Activated CD4-positive, alpha-beta T cell treated with anti-CD3 and anti-CD28 coated beads for 1 hour (primary cell): ENCODE measurements around the gene PRAF2.

Source experiments
- DNase-seq: peaks from one replicate; pipeline ENCODE4 v3.0.0-alpha.2; 2020

The PRAF2 gene

DNA sequence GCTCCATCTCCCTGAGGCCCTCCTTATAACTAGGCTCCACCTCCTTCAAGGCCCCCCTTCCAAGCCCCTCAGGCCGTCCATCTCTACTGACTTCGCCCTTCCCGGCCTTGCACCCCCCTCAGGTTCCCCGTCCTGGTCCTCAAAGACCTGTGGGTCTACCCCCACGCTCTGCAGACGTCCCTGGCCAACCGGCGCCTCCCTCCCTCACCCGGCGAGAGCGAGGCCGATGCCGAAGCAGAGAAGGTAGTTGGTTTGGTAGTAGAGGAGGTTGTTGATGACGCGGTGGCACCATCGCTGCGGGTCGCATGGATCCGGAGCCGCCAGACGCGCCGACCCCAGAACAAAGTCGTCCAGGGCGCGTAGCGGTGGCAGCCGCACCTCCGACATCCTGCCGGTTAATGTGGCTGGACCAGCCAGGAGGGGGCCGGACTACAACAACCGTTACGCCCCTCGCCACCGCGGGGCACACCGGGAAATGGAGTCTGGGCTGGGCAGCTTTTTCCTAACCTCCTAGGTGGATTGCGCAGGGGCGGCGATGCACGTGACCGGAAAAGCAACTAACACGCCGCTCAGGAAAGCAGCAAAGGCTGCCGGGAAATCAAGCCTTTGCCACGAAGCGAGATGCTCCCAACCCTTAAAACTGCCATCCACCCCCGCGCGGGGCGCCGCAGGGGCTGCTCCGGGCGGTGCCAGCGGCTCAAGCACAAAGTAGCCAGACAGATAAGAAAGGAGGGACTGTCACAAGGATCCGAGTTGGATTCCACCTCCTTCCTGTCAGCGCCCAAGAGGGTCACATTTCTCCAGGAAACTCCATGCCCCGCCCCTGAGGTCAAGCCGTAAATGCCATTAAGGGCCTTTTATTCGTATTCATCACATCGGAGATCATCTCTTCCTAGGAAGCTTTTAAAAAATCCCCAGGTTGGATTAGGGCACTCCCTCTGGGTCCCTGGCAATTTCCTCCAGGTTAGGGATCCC lies at the start of gene PRAF2:
PRAF2 (minus strand) TSS at position 402 of the 975 bp plus-strand sequence; CDS start at position 387, 15 bp downstream.
- peak; percentile 85 for DNase-seq

GRCh38 chrX:49122499-49122898 lies 48.7 kb upstream of the PRAF2 start:
- DNase-seq, result no peak

GRCh38 chrX:49120091-49120490 lies 46.3 kb upstream of the PRAF2 start:
- DNase-seq, result no peak

- no peak for DNase-seq
Observed at GRCh38 chrX:49117581-49117980, 43.8 kb upstream of the PRAF2 start.

GRCh38 chrX:49116716-49117115 lies 42.9 kb upstream of the PRAF2 start:
- DNase-seq, result no peak

DNA sequence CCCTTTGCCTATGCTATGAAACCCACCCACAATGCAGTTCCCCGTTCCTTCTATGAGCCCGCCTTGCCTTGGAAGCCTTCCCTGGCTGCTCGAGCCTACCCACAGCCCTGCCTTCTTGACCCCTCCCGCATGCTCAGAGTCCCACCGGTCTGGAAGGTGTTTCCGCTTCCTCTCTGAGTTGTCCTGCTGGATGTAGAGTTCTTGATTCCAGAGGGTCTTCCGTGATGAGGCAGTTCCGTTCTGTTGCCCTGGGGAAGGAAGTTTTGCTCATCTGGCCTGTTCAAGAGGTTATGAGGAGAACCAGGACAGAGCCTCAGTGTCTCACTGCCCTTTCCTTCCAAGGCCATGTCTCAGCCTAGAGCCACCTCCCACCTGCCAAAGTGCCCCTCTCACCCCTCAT lies 42.3 kb upstream of the PRAF2 start:
- DNase-seq, result no peak

GRCh38 chrX:49111791-49112190 lies 38.0 kb upstream of the PRAF2 start:
- no peak for DNase-seq

DNA sequence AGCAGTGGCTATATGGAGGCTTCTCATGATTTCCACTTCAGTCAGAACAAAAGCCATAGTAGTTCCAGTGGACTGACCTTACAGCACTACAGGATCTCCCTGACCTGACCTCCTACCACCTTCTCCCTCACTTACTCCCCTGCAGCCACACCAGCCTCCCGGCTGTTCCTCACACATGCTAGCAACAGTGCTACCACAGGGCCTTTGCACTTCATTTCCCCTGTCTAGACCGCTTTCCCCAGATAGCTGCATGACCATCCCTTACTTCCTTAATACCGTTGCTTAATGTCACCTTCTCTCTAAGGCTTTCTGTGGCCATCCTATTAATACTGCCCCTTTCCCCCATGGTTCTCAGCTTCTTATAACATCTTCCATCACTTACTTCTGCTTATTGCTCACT lies 36.6 kb upstream of the PRAF2 start:
- no peak for DNase-seq

DNA sequence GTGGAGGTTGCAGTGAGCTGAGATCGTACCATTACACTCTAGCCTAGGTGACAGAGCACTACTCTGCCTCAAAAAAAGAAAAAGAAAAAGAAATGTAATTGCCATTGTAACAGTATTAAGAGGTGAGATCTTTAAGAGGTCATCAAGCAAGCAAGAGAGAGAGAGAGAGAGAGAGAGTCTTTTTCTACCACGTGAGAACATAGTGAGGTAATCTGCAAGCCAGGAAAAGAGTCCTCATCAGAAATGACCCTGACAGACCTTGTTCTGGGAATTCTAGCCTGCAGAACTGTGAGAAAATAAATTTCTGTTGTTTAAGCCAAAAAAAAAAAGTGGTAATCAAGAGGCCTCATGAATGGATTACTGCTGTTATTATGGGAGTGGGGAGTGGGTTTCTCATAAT lies 34.8 kb upstream of the PRAF2 start:
- DNase-seq, result no peak

DNA sequence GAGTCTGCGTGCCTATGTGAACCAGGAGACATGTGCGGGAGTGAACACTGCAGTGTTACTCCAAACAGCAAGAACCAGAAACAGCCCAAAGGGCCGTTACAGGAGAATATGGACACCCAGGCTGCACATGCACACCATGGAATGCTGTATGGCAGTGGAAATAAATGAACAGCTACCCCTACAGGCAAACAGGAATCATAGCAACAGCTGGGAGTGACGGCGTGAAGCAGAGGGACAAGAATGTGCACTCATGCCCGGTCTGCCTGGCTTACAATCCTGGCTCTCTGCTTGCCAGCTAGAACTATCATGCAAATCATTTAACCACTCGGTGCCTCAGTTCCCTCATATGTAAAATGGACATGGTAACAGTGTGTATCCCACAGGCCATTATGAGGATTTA lies 33.1 kb upstream of the PRAF2 start:
- DNase-seq, result no peak

DNA sequence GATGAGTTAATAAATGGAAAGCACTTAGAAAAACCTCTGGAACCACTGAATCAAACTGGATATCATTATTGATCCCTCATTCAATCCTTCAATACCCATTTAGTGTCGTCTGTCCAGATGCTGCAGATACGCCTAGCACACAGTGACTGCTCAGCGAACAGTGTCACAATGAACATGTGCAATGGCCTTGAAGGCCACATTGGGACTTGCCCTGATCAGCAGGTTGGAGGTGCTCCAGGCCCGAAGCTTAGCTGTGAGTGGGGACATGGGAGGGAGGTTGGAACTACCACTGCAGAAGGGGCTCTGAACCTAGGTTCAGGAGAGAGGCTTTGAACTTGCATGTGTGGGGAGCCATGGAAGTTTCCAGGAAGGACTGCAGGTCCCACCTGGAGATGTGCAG lies 32.5 kb upstream of the PRAF2 start:
- no peak for DNase-seq

DNA sequence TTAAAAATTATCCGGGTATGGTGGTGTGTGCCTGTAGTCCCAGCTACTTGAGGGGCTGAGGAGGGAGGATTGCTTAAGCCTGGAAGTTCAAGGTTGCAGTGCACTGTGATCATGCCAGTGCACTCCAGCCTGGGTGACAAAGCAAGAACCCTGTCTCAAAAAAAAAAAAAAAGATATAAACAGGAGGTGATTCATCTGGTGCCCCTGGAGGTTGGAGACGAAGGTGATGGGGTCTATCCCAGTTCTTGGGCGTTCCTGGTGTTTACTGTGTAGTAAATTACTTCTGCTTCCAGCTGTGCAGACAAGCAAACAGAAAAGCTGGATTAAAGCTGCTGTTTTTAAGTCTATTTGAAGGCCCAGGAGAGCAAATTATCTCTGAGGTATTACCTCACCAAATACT lies 29.8 kb upstream of the PRAF2 start:
- no peak for DNase-seq

GRCh38 chrX:49102190-49102589 lies 28.4 kb upstream of the PRAF2 start:
- DNase-seq, result no peak

GRCh38 chrX:49101629-49101984 lies 27.8 kb upstream of the PRAF2 start:
- DNase-seq, result no peak

DNA sequence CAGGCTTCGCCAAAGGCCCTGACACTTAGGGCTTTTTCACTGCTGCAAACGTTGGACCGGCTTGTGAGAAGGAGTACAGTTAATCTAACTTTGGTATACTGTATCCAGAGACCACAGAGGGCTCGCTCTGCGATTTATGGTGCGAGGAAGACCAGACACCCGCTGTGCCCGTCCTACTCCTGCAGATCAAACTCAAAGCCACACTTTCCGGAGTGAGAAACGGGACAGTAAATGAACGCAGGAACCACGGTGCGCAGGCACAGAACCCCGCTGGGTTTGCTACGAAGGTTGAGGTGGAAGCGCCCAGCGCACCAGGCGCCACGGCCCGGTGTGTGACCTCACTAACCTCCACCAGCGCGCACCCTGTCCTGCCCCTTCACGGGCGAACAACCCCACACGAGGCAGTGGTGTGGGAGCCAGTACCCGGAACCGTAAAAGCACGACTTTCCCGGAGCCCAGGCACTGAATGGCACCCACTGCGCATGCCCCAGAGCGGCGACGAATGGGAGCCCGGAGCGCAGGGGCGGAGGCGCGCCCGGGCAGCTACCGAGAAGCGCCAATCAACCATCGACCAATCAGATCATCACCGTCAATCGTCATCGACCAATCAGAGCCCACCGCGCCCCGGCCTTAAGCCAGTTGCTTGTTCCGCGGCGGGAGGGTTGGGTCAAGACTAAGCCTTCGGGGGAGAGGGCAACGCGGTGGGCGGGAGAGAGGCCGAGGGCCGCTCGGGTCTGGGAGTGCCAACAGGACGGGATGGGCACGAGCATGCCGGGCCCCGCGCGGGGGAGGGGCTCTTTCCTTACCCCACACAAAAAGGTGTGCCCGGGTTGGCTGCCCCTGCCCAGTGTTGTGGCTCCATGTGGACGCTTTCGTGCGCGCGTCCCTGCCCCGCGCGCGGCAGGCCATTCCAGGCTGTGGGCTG lies 27.2 kb upstream of the PRAF2 start:
- peak; percentile 78 for DNase-seq

DNA sequence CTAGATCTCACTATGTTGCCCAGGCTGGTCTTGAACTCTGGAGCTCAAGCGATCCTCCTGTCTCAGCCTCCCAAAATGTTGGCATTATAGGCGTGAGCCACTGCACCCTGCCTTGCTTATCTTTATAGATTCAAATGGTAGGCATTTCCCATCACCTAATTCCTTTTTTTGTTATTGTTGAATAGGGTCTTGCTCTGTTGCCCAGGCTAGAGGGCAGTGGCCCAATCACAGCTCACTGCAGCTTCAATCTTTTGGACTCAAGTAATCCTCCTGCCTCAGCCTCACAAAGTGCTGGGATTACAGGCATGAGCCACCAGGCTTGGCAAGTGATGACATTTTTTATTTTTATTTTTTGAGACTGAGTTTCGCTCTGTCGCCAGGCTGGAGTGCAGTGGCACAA lies 22.6 kb upstream of the PRAF2 start:
- DNase-seq, result no peak

DNA sequence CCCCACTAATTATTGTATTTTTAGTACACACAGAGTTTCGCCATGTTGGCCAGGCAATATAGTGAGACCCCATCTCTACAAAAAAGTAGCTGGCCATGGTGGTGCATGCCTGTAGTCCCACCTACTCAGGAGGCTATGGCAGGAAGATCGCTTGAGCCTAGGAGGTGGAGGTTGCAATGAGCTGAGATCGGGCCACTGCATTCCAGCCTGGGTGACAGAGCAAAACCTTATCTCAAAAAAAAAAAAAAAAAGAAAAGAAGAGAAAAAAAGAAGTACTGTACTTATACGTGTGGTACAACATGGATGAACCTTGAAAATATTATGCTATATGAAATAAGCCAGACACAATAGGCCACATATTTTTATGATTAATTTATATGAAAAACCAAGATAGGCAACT lies 15.8 kb upstream of the PRAF2 start:
- no peak for DNase-seq

DNA sequence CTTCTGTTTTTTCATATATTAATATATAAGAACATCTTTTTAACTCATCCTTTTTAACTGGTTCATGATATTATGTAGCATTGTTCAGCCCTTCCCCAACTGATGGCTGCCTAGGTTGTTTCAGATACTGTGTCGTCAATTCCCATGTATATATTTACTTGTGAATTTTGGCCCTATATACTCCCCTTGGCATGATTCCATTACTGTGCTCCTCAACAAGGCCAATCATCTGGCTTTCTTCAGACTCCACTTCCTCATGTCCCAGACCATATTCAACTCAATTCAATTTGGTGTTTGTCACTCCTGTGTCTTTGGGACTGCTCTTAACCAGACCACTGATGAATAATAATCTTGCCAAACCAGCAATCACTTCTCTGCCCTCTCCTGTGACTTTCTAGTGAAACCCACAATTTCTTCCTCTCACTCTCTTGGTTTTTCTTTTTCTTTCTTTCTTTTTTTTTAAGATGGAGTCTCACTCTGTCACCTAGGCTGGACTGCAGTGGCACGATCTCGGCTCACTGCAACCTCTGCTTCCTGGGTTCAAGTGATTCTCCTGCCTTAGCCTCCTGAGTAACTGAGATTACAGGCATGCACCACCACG lies 8.6 kb upstream of the PRAF2 start:
- no peak for DNase-seq

DNA sequence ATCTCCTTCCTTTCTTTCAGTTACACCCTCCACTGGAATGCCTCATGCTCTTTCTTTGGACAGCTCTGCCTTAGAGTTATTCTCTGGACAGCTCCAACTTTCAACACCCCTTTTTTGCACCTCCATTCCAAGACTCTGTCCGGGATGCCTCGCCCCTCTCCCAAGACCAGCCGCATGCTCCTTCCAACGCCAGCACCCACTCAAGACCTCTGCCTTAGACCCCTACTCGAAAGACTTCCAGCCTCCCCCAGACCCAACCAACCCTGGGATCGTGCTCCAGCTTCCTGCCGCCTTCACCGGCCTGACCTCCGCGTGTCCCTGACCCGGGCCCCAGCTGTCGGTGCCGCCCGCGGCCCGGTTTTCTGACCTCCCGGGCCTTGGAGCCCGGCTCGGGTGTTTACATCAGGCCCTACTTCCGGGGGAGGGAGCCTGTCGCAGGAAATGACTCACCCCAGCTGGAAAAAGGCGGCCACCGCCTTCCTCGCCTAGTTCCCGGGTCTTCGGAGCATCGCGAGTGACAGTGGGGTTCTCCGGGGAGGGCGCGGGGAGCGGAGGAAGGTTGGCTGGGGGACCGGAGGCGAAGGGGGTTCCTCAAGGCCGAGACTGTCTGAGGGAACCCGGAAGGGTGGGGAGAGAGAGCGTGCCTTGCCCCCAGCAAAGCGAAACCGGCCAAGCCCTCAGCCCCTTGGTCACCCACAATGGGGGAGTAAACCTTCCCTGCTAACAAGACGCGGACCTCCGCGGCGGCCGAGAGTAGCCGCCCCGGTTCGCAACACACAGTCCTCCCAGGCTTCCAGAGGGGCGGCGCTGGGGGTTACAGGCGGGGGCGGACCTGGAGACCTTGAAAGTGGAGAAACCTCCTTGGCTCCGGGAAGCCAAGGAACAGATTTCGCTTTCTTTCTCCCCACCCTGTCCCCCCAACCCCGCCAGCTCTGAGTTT lies 6.0 kb upstream of the PRAF2 start, which contains the start of gene WDR45:
WDR45 (minus strand) TSS at position 399 of the 940 bp plus-strand sequence. CDS start 1,792 bp downstream, outside the sequence.
- peak; percentile 65 for DNase-seq

DNA sequence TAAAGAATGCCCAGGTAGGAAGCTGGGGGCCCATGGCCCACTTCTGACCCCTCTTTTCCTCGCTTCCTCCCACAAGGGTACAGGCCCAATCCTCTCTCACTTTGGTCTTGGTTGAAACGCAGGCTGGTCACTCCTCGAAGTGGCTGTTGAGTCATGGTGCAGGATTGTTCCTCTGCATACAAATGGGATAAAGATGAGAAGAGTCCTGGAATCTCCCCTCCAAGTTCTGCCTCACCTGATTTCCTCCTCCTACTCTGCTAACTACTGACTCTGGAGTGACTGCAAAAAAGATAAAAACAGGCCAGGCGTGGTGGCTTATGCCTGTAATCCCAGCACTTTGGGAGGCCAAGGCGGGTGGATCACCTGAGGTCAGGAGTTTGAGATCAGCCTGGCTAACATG lies 4.1 kb upstream of the PRAF2 start:
- DNase-seq, result no peak

DNA sequence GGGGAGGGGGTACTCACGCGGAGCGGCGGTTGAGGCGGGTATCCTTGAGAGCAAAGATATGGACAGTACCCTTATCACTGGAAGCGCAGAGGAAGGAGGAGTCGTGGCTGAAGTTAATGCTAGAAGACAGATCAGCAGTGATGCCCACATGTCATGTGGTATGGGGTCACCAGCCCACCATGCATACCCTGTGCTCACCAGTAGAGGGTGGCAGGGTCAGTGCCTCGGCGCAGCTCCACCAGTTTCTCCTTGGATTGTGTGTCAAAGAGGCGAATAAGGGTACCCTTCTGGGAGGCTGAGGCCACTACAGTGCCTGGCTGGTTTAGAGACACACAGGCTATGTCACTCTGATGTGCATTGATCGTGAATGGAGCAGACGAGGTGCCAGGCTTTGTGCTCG lies 1.5 kb upstream of the PRAF2 start:
- DNase-seq, result no peak

DNA sequence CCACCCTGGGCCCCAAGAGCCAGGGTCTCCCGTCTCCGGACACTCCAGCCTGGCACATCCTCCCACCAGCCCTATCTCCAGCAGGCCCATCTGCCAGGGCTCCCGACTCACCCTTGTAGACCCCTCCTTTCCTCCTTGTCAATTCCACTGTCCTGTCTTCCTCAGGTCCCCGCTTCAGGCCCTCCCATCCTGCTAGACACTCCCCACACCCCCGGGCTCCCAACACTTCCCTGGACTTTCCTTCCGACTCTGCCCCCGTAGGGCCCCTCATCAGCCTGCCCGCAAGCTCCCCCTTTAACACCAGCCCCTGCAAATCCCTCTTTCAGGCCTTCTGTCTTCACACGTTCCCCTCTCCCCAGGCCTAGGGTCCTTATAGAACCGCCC lies 1.1 kb downstream of the PRAF2 start:
- DNase-seq, result no peak
